ENCODE data around the gene TTF2.

TTF2 gene

GRCh38 chr1:117059678-117060440, at the start of gene TTF2:
TTF2 (plus strand) TSS chr1:117060326; CDS start chr1:117060347, 21 bp downstream.
- peak; percentile 94 for DNase-seq (ENCODE audit: low read depth)

GRCh38 chr1:117011334-117011733, 48.8 kb upstream of the TTF2 start:
- DNase-seq (ENCODE audit: low read depth) = no peak

GRCh38 chr1:117013309-117013858, 46.7 kb upstream of the TTF2 start:
- DNase-seq (ENCODE audit: low read depth) = no peak

GRCh38 chr1:117014209-117014608, 45.9 kb upstream of the TTF2 start:
- DNase-seq (ENCODE audit: low read depth) = no peak

- DNase-seq (ENCODE audit: low read depth) = no peak
Observed at GRCh38 chr1:117015724-117016123, 44.4 kb upstream of the TTF2 start.

GRCh38 chr1:117017062-117017461, 43.1 kb upstream of the TTF2 start:
- no peak for DNase-seq (ENCODE audit: low read depth)

GRCh38 chr1:117017648-117018047, 42.5 kb upstream of the TTF2 start:
- DNase-seq (ENCODE audit: low read depth) = no peak

- DNase-seq (ENCODE audit: low read depth) = no peak
Observed at GRCh38 chr1:117020526-117021156, 39.5 kb upstream of the TTF2 start.

- DNase-seq (ENCODE audit: low read depth) = no peak
Observed at GRCh38 chr1:117022114-117022513, 38.0 kb upstream of the TTF2 start.

GRCh38 chr1:117025568-117025967, 34.6 kb upstream of the TTF2 start:
- DNase-seq (ENCODE audit: low read depth) = no peak

- DNase-seq (ENCODE audit: low read depth) = no peak
Observed at GRCh38 chr1:117026361-117026760, 33.8 kb upstream of the TTF2 start.

- no peak for DNase-seq (ENCODE audit: low read depth)
Observed at GRCh38 chr1:117029685-117030084, 30.4 kb upstream of the TTF2 start.

GRCh38 chr1:117030271-117030877, 29.8 kb upstream of the TTF2 start:
- DNase-seq (ENCODE audit: low read depth) = no peak

- DNase-seq (ENCODE audit: low read depth) = no peak
Observed at GRCh38 chr1:117032266-117032665, 27.9 kb upstream of the TTF2 start.

GRCh38 chr1:117032681-117033539, 27.2 kb upstream of the TTF2 start:
- DNase-seq (ENCODE audit: low read depth) = no peak

GRCh38 chr1:117033772-117034171, 26.4 kb upstream of the TTF2 start:
- no peak for DNase-seq (ENCODE audit: low read depth)

GRCh38 chr1:117034791-117035290, 25.3 kb upstream of the TTF2 start:
- DNase-seq (ENCODE audit: low read depth) = no peak

- no peak for DNase-seq (ENCODE audit: low read depth)
Observed at GRCh38 chr1:117036018-117036461, 24.1 kb upstream of the TTF2 start.

- DNase-seq (ENCODE audit: low read depth) = no peak
Observed at GRCh38 chr1:117037802-117038201, 22.3 kb upstream of the TTF2 start.

GRCh38 chr1:117038236-117038635, 21.9 kb upstream of the TTF2 start:
- no peak for DNase-seq (ENCODE audit: low read depth)

GRCh38 chr1:117044217-117044616, 15.9 kb upstream of the TTF2 start:
- no peak for DNase-seq (ENCODE audit: low read depth)

- DNase-seq (ENCODE audit: low read depth) = no peak
Observed at GRCh38 chr1:117045644-117046043, 14.5 kb upstream of the TTF2 start.
